Right lobe of liver (tissue), 6 donors: ENCODE data around the gene C10orf90. TPM values are rescaled to one million over a fixed set of nuclear protein-coding genes. Genes with fewer than 3 reads are reported as not detected.

ENCODE experiments used
- ATAC-seq, 4 donors: fragments of 200-7000 bp; cut with Tn5 transposase; one replicate each; pipeline ENCODE4 v1.9.1; 2020; ENCODE audit warnings: mild to moderate bottlenecking in 4 of 4, moderate library complexity in 4 of 4
- DNase-seq, 3 donors: peaks; one replicate each; pipeline ENCODE4 v3.0.0-alpha.2; 2020
- H3K27ac ChIP-seq, 3 donors: fragments of 200-600 bp; one replicate each; pipeline ENCODE4 v1.8.0; 2022
- H3K27me3 ChIP-seq, 2 donors: fragments of 200-600 bp; one replicate each; pipeline ENCODE4 v1.8.0; 2022
- H3K36me3 ChIP-seq, 4 donors: fragments of 200-600 bp; sonication (generic) in 1 of 4; one replicate each; pipeline versions ENCODE4 v1.5.1 to v1.8.0; 2017 to 2022; ENCODE audit warnings: control low read depth in 1 of 4
- H3K4me1 ChIP-seq, 4 donors: fragments of 200-600 bp; sonication (generic) in 1 of 4; one replicate each; pipeline versions ENCODE4 v1.5.1 to v1.8.0; 2017 to 2022; ENCODE audit warnings: control low read depth in 1 of 4
- H3K4me3 ChIP-seq, 3 donors: fragments of 200-600 bp; one replicate each; pipeline ENCODE4 v1.8.0; 2022
- H3K9me3 ChIP-seq, 4 donors: fragments of 200-600 bp; sonication (generic) in 1 of 4; one replicate each; pipeline versions ENCODE4 v1.5.1 to v1.8.0; 2017 to 2022; ENCODE audit warnings: control low read depth in 1 of 4
- POLR2A ChIP-seq: fragments of 450-650 bp; IDR thresholded peaks from one replicate; pipeline ENCODE4 v1.6.1; 2017; ENCODE audit warnings: antibody characterized with exemption, mild to moderate bottlenecking
- WGBS: methylation state at CpG from one replicate; pipeline ENCODE4 v1.1.6; 2018; ENCODE audit warnings: low coverage, low lambda C conversion rate; ENCODE audit not compliant: insufficient coverage; ENCODE audit errors: missing lambda C conversion rate; 5-methylcytosine and 5-hydroxymethylcytosine counted together
- intact Hi-C, 2 donors: fragments of 100-400 bp; cut with DNase I; formaldehyde crosslinking; loops; one replicate each; pipeline versions ENCODE4 v1.11.2 to v1.14.1; 2022
- total RNA-seq, 6 experiments: library from RNA; depleted of rRNA in 2 of 6; stranded (reverse); fragments of >200 nt in 2 of 6; fragmentation: NEBNext Ultra II Directional in 3 of 6; extraction: Animal tissue kit (Norgen Biotek cat#: 25700) in 3 of 6; gene quantifications; one replicate each; pipeline versions ENCODE4 v1.1.0 to v1.2.4, GENCODE V29; 2016 to 2023
- TF ChIP-seq, protein P1 (sequence below), 4 donors: fragments of 200-600 bp in 3 of 4; fragments of 450-650 bp in 1 of 4; IDR thresholded peaks; one replicate each; pipeline versions ENCODE4 v1.5.1 to v1.8.0; 2016 to 2022; ENCODE audit warnings: antibody characterized with exemption in 4 of 4, mild to moderate bottlenecking in 2 of 4
- donor health status: DM: no; HTN: yes; CAD: no.
- donor health status: DM: no; HTN: no; CAD: no.
- donor health status: DM: no; HTN: no; CAD: no.
- donor health status: DM: no; HTN: yes; CAD: no.
- donor health status: DM: no; HTN: yes; CAD: no.

Gene C10orf90
- total RNA-seq, 6 experiments from 2014 or later = 0.22 to 0.43 TPM; not detected in 4

DNA sequence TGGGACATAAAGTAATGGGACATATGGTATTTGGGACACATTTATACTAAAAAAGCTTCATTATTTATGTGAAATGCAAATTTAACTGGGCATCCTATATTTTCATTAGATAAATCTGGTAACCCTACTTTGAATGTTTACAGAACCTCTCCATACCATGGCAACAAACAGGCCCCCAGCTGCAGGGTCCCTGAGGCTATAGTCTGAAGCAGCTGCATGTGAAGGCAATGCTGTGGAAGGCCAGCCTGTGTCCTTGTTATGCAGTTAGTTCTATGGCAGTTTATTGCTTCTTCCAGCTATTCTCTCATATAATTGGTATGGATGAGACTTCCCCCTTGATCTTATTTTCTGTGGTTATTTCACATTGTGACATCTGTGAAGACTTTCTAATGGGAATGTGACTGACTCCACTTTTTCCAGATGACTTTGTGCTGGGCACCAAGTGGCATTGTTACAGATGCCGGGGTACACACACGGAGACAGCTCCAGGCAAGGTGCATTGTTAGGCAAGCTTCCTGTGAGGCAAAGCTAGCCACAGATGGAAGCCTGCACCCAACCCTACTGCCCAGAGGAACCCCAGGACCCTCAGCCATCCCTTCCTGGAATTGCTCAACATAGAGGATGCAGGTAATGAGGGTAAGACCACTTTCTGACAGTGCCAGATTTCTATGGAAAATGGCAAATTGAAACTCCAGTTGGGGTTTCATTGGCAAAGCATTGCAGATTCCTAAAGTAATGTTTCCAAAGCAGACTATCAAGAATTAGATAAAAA, 232.7 kb downstream of the C10orf90 start:
- Histone ChIP-seq H3K27me3 (no peaks in the 10 kb centered on the region), H3K4me3 (no peak overlapping the region), H3K36me3 (no peaks in the 10 kb centered on the region), H3K4me1 (no peaks in the 10 kb centered on the region), H3K9me3 (no peaks in the 10 kb centered on the region), H3K27ac (no peak overlapping the region)
- TF ChIP-seq, protein P1, sequence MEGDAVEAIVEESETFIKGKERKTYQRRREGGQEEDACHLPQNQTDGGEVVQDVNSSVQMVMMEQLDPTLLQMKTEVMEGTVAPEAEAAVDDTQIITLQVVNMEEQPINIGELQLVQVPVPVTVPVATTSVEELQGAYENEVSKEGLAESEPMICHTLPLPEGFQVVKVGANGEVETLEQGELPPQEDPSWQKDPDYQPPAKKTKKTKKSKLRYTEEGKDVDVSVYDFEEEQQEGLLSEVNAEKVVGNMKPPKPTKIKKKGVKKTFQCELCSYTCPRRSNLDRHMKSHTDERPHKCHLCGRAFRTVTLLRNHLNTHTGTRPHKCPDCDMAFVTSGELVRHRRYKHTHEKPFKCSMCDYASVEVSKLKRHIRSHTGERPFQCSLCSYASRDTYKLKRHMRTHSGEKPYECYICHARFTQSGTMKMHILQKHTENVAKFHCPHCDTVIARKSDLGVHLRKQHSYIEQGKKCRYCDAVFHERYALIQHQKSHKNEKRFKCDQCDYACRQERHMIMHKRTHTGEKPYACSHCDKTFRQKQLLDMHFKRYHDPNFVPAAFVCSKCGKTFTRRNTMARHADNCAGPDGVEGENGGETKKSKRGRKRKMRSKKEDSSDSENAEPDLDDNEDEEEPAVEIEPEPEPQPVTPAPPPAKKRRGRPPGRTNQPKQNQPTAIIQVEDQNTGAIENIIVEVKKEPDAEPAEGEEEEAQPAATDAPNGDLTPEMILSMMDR (IDR thresholded peaks at IDR 0.05) = no peak
- TF ChIP-seq POLR2A = no peak
- WGBS = 93% methylated on average over 2 of the region's 2 CpGs
- ATAC-seq = no peak
- intact Hi-C loops = no loop called here
- no peak for DNase-seq

DNA sequence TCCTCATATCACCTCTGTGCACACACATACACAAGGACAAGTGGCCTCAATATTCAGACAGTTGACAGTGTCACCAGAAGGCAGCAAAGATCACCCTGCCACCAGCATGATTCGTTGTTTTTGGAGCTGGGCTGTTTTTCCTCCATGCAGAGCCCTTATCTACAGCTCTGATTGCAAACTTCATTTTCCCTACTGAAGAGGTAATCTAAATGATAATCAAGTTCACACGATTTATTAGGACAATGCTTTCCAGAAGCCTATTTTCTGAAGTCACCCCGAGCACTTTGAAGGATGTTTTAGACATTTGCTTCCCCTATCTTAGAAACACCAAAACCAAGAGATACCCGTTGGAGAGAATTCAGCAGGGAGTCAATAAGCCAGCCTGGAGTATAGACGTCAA, 236.3 kb downstream of the C10orf90 start:
- H3K27me3 ChIP-seq = no peaks in the 10 kb centered on the region
- no peaks in the 10 kb centered on the region for H3K36me3 ChIP-seq
- 18% methylated on average over 5 of the region's 5 CpGs for WGBS
- no peak overlapping the region for H3K27ac ChIP-seq
- TF ChIP-seq, protein P1 (IDR thresholded peaks at IDR 0.05) = no peak
- TF ChIP-seq POLR2A = no peak
- no peak for ATAC-seq
- H3K9me3 ChIP-seq = no peaks in the 10 kb centered on the region
- H3K4me3 ChIP-seq = no peak overlapping the region
- intact Hi-C loops = no loop called here
- DNase-seq = no peak
- no peaks in the 10 kb centered on the region for H3K4me1 ChIP-seq

DNA sequence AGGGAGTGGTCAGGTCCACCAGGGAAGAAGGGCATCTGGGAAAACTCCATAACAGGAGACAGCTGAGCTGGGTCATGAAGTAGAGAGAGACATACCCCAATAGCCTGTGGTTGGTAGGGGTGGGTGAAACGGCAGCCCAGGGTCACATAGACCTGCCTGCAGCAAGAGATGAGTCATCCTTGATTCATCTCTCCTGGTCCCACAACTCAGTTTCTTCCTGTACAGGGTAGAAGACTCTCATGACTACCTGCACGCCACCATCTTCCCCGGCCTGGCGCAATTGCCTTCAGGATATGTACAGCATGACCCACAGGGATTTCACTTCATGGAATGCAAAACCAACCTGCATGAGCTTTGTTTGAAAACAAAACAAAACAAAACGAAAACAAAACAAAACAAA, 237.1 kb downstream of the C10orf90 start:
- 54% methylated on average over 5 of the region's 5 CpGs for WGBS
- no peak for DNase-seq
- Histone ChIP-seq H3K27ac (no peak overlapping the region), H3K27me3 (no peaks in the 10 kb centered on the region), H3K4me1 (no peaks in the 10 kb centered on the region), H3K36me3 (no peaks in the 10 kb centered on the region), H3K9me3 (no peaks in the 10 kb centered on the region), H3K4me3 (no peak overlapping the region)
- no peak for TF ChIP-seq POLR2A
- TF ChIP-seq, protein P1 (IDR thresholded peaks at IDR 0.05) = no peak
- intact Hi-C loops = no loop called here
- ATAC-seq = no peak

DNA sequence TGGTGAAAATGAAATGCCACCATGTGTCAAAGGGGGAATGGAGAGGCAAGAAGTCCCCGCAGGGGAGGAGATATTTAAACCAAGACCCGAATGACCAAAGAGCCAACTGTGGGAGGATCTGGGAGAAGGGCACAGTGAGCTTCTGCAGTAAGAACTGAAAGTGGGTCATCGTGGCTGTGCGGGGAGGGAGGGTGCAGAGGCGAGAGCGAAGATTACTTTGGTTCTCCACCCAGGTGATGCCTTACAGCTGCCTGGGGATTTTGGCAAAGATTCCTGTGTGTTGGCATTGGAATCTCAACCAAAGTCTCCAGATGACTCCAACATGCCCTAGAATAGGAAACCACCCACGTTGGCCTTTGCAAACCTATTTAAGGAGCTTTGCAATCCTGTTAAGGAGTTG, 238.0 kb downstream of the C10orf90 start:
- no peak overlapping the region for H3K4me3 ChIP-seq
- WGBS = 35% methylated on average over 4 of the region's 7 CpGs
- intact Hi-C loops = no loop called here
- no peak for TF ChIP-seq POLR2A
- TF ChIP-seq, protein P1 (IDR thresholded peaks at IDR 0.05) = no peak
- DNase-seq (no peak), ATAC-seq (no peak)
- H3K9me3 ChIP-seq = no peaks in the 10 kb centered on the region
- no peaks in the 10 kb centered on the region for H3K4me1 ChIP-seq
- H3K36me3 ChIP-seq = no peaks in the 10 kb centered on the region
- no peaks in the 10 kb centered on the region for H3K27me3 ChIP-seq
- H3K27ac ChIP-seq = no peak overlapping the region
